Caco-2 (cell line): ENCODE data around the gene ARHGAP42. TPM values are rescaled to one million over a fixed set of nuclear protein-coding genes. Genes with fewer than 3 reads are reported as not detected.

Experiments used
- BruUV-seq: library from RNA; stranded (reverse); fragments of 400-500 nt; replicated peaks from 2 replicates; lab custom pipeline; 2021; lab: Mats Ljungman, UMichigan
- CTCF ChIA-PET: fragments of 300-600 bp; sonication (Branson Sonifier 250); formaldehyde crosslinking; loops from one replicate; lab custom pipeline; 2022; ENCODE audit warnings: antibody characterized with exemption; lab: Charles Lee
- POLR2A ChIA-PET: fragments of 300-600 bp; sonication (Branson Sonifier 250); formaldehyde crosslinking; loops from one replicate; lab custom pipeline; 2022; ENCODE audit warnings: antibody characterized with exemption; lab: Charles Lee
- DNase-seq, 2 experiments: peaks; one replicate each; pipeline versions ENCODE4 v3.0.0 to v3.0.0-alpha.2; 2020 to 2022
- H3K27me3 ChIP-seq: replicated peaks from 2 replicates; pipeline ENCODE4 v1.6.0; 2011; ENCODE audit warnings: low read length; ENCODE audit not compliant: control insufficient read depth, insufficient read depth
- H3K36me3 ChIP-seq: 2 replicates; pipeline ENCODE4 v1.5.1; 2011; ENCODE audit warnings: low read length; ENCODE audit not compliant: control insufficient read depth, insufficient read depth
- H3K4me1 ChIP-seq: fragments of 250-450 bp; sonication (Bioruptor Pico); 2 replicates; pipeline ENCODE4 v1.5.1; 2020; ENCODE audit warnings: mild to moderate bottlenecking
- H3K4me3 ChIP-seq: 2 replicates; pipeline ENCODE4 v1.5.1; 2011; ENCODE audit warnings: low read depth, mild to moderate bottlenecking, control low read depth, low read length
- H3K9me3 ChIP-seq: fragments of 250-450 bp; sonication (Bioruptor Pico); 2 replicates; pipeline ENCODE4 v1.5.1; 2020; ENCODE audit warnings: mild to moderate bottlenecking, moderate library complexity
- H3K27ac Mint-ChIP-seq: one replicate; pipeline ENCODE4 v1.8.0; 2022; ENCODE audit warnings: mixed read lengths; ENCODE audit not compliant: unreplicated experiment
- H3K27me3 Mint-ChIP-seq: one replicate; pipeline ENCODE4 v1.8.0; 2022; ENCODE audit warnings: mixed read lengths; ENCODE audit not compliant: insufficient read depth, unreplicated experiment
- H3K36me3 Mint-ChIP-seq: one replicate; pipeline ENCODE4 v1.8.0; 2022; ENCODE audit warnings: mild to moderate bottlenecking, mixed read lengths; ENCODE audit not compliant: insufficient read depth, unreplicated experiment
- H3K4me1 Mint-ChIP-seq: one replicate; pipeline ENCODE4 v1.8.0; 2022; ENCODE audit warnings: low read depth, mixed read lengths; ENCODE audit not compliant: unreplicated experiment
- H3K4me3 Mint-ChIP-seq: one replicate; pipeline ENCODE4 v1.8.0; 2022; ENCODE audit warnings: mild to moderate bottlenecking, moderate library complexity, mixed read lengths; ENCODE audit not compliant: unreplicated experiment
- H3K9me3 Mint-ChIP-seq: one replicate; pipeline ENCODE4 v1.8.0; 2022; ENCODE audit warnings: mixed read lengths; ENCODE audit not compliant: unreplicated experiment
- CTCF ChIP-seq, 2 experiments: fragments of 200-600 bp in 1 of 2; IDR thresholded peaks; 1 replicate in 1 of 2; 2 replicates in 1 of 2; pipeline versions ENCODE4 v1.5.1 to v1.8.0; 2011 to 2022; ENCODE audit warnings: antibody characterized with exemption in 1 of 2, control low read depth in 1 of 2, inconsistent platforms in 1 of 2, low read depth in 1 of 2, low read length in 1 of 2, mild to moderate bottlenecking in 1 of 2, moderate library complexity in 1 of 2; ENCODE audit not compliant: insufficient read depth in 1 of 2, severe bottlenecking in 1 of 2, unreplicated experiment in 1 of 2
- intact Hi-C: fragments of 100-400 bp; cut with micrococcal nuclease; formaldehyde crosslinking; loops from one replicate; pipeline ENCODE4 v1.10.0; 2022; ENCODE audit not compliant: unreplicated experiment
- total RNA-seq: library from RNA; stranded (reverse); gene quantifications from 2 replicates; pipeline ENCODE4 v1.2.3, GENCODE V29; 2022

The ARHGAP42 gene
- total RNA-seq, 1 experiment from 2014 or later: 8.4 TPM

- H3K4me3 ChIP-seq: no peak overlapping the region
- H3K36me3 ChIP-seq: no peaks in the 10 kb centered on the region
- DNase-seq: no peak
- Mint-ChIP-seq H3K27me3 (peaks cover 14% of the 10 kb centered on the region), H3K9me3 (no peaks in the 10 kb centered on the region), H3K36me3 (no peaks in the 10 kb centered on the region), H3K4me3 (no peak overlapping the region), H3K27ac (no peak overlapping the region), H3K4me1 (no peaks in the 10 kb centered on the region)
- H3K9me3 ChIP-seq: no peaks in the 10 kb centered on the region
- H3K27me3 ChIP-seq: no peaks in the 10 kb centered on the region
- intact Hi-C loops: no loop called here
- TF ChIP-seq CTCF (IDR thresholded peaks at IDR 0.05; ENCODE audit: insufficient read depth in 1 of 2, low read depth in 1 of 2, low read length in 1 of 2, severe bottlenecking in 1 of 2, unreplicated experiment in 1 of 2): no peak
- CTCF ChIA-PET: no interaction called here
- POLR2A ChIA-PET: no interaction called here
- no peaks in the 10 kb centered on the region for H3K4me1 ChIP-seq
- BruUV-seq: no TSS peak
Observed at GRCh38 chr11:101014600-101015285, 327.7 kb downstream of the ARHGAP42 start.

- no peaks in the 10 kb centered on the region for H3K9me3 ChIP-seq
- H3K27me3 ChIP-seq: no peaks in the 10 kb centered on the region
- no peaks in the 10 kb centered on the region for H3K36me3 Mint-ChIP-seq
- POLR2A ChIA-PET: no interaction called here
- no peak overlapping the region for H3K27ac Mint-ChIP-seq
- no peaks in the 10 kb centered on the region for H3K9me3 Mint-ChIP-seq
- CTCF ChIA-PET: no interaction called here
- BruUV-seq: no TSS peak
- no peaks in the 10 kb centered on the region for H3K4me1 Mint-ChIP-seq
- H3K36me3 ChIP-seq: no peaks in the 10 kb centered on the region
- H3K4me3 Mint-ChIP-seq: no peak overlapping the region
- no peak for DNase-seq
- intact Hi-C loops: no loop called here
- H3K27me3 Mint-ChIP-seq: peaks cover 7% of the 10 kb centered on the region
- H3K4me1 ChIP-seq: no peaks in the 10 kb centered on the region
- no peak overlapping the region for H3K4me3 ChIP-seq
- no peak for TF ChIP-seq CTCF (IDR thresholded peaks at IDR 0.05; ENCODE audit: insufficient read depth in 1 of 2, low read depth in 1 of 2, low read length in 1 of 2, severe bottlenecking in 1 of 2, unreplicated experiment in 1 of 2)
Observed at GRCh38 chr11:101019870-101020269, 332.8 kb downstream of the ARHGAP42 start.

- no peaks in the 10 kb centered on the region for H3K9me3 Mint-ChIP-seq
- DNase-seq: no peak
- BruUV-seq: no TSS peak
- Histone ChIP-seq H3K9me3 (no peaks in the 10 kb centered on the region), H3K4me3 (no peak overlapping the region), H3K27me3 (no peaks in the 10 kb centered on the region), H3K36me3 (no peaks in the 10 kb centered on the region), H3K4me1 (no peaks in the 10 kb centered on the region)
- H3K4me1 Mint-ChIP-seq: no peaks in the 10 kb centered on the region
- H3K27me3 Mint-ChIP-seq: peaks cover 4% of the 10 kb centered on the region
- no peak overlapping the region for H3K27ac Mint-ChIP-seq
- no peak for TF ChIP-seq CTCF (IDR thresholded peaks at IDR 0.05; ENCODE audit: insufficient read depth in 1 of 2, low read depth in 1 of 2, low read length in 1 of 2, severe bottlenecking in 1 of 2, unreplicated experiment in 1 of 2)
- ChIA-PET POLR2A (no interaction called here), CTCF (no interaction called here)
- intact Hi-C loops: no loop called here
- H3K36me3 Mint-ChIP-seq: no peaks in the 10 kb centered on the region
- no peak overlapping the region for H3K4me3 Mint-ChIP-seq
Observed at GRCh38 chr11:101022256-101022655, 335.2 kb downstream of the ARHGAP42 start.
